ENCODE data around the gene MZF1.

DNA sequence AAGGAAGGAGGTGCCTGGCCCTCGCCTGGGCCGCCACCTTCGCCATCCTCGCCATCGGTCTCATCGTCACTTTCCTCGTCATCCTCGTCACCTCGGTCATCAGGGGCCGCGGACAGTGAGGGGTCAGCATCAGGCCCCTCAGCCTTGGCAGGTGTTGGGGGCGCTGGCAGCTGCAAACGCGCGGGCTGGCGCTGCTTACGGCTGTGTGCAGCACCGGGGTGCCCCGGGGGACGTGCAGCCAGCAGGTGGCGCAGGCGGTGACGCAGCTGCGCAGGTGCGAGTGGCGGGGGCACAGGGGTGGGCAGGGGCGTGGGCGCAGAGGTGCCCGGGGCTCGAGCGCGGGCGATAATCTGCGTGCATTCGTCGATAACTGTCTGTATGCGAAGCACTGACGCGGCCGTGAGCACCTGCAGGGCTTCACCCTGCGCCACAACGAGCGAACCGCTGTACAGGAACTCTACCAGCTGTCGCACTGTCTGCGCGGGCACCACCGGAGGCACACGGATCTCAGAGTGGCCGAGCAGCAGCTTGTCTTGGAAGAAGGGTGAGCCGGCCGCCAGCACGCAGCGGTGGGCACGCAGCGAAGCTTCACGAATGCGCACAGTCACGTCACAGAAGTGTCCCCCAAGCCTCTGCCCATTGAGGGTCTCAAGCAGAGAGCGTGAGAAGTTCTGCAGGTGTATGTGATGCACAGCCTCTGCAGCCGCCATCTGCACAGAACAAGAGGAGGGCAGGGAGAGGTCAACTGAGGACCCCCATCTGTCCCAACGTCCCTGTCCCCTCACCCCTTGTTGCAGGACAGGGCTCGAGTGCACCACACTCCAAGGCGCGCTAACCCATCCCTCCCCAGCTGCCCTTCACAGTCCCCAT lies 55.9 kb downstream of the MZF1 start:
- TF ChIP-seq CREB1 (IDR thresholded peaks at IDR 0.05; ENCODE audit: low read depth): no peak
- no peak for TF ChIP-seq RAD21 (IDR thresholded peaks at IDR 0.05; ENCODE audit: low read depth)
- no peak for TF ChIP-seq TAF1 (IDR thresholded peaks at IDR 0.05; ENCODE audit: low read depth)
- no peak for TF ChIP-seq FOXM1 (IDR thresholded peaks at IDR 0.05; ENCODE audit: borderline replicate concordance, low read depth)
- TF ChIP-seq, protein P1, sequence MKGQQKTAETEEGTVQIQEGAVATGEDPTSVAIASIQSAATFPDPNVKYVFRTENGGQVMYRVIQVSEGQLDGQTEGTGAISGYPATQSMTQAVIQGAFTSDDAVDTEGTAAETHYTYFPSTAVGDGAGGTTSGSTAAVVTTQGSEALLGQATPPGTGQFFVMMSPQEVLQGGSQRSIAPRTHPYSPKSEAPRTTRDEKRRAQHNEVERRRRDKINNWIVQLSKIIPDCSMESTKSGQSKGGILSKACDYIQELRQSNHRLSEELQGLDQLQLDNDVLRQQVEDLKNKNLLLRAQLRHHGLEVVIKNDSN (IDR thresholded peaks at IDR 0.05): no peak
- no peak for TF ChIP-seq YY1 (IDR thresholded peaks at IDR 0.05; ENCODE audit: low read depth)
- no peak for TF ChIP-seq TEAD4 (IDR thresholded peaks at IDR 0.05)
- TF ChIP-seq EP300 (IDR thresholded peaks at IDR 0.05; ENCODE audit: borderline replicate concordance): no peak
- TF ChIP-seq REST (IDR thresholded peaks at IDR 0.05; ENCODE audit: low read depth): no peak
- TF ChIP-seq MAX (IDR thresholded peaks at IDR 0.05): no peak
- TF ChIP-seq CEBPB (IDR thresholded peaks at IDR 0.05): no peak
- no peak for TF ChIP-seq ZBTB7A (IDR thresholded peaks at IDR 0.05; ENCODE audit: low read depth)

Data from Ishikawa (cell line).